MV-4-11 (cell line): ENCODE results near the gene CTXN2.

Experiments
- DNase-seq: peaks from one replicate; lab custom pipeline; 2025; lab: John Stamatoyannopoulos, UW

Gene CTXN2

DNA sequence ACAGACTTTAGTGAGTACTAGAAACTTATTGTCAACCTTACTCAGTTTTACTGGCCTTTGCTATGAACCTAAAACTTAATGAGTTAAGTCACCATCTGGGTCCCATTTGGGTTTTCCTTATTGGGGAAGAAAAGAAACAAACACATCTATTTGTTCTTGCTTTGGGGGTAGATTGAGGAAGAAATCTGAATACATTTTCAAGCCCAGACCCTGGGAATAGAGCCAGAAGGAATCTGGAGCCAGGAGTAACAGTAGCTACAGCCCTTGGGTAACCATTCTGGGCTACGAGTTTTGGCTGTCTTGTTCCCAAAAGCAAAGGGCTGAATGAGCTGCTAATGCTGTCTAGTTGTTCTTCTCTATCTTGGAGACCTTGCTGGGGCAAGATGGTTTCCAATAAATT is 31.2 kb downstream of the CTXN2 start:
- no peak for DNase-seq

GRCh38 chr15:48225771-48226170 is 34.3 kb downstream of the CTXN2 start:
- DNase-seq: no peak

GRCh38 chr15:48230498-48230897 is 39.0 kb downstream of the CTXN2 start:
- DNase-seq: peak; percentile 51

DNA sequence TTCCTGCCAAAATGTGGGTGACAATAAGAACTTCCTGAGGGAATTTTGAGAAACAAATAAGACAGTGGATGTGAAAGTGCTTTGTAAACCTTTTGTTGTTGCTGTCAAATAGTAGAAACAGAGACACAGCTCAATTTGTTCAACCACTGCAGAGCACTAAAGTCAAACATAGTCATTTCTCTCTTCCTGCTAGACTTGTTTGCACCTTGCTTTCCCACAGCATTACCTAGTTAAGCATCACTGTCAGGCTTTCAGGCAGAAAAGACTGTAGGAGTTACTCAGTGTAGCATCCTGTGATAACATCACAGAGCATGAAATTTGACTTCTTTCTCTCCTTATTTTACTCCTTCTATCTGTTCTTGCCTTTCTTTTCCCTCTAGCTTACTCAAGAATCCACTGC is 41.8 kb downstream of the CTXN2 start:
- DNase-seq: no peak

- no peak for DNase-seq
Observed at GRCh38 chr15:48239334-48239733, 47.9 kb downstream of the CTXN2 start.

GRCh38 chr15:48242015-48242414 is 50.5 kb downstream of the CTXN2 start:
- no peak for DNase-seq

- no peak for DNase-seq
Observed at GRCh38 chr15:48242535-48242934, 51.1 kb downstream of the CTXN2 start.

- DNase-seq: peak; percentile 84
Observed at GRCh38 chr15:48244921-48245320, 53.5 kb downstream of the CTXN2 start.

DNA sequence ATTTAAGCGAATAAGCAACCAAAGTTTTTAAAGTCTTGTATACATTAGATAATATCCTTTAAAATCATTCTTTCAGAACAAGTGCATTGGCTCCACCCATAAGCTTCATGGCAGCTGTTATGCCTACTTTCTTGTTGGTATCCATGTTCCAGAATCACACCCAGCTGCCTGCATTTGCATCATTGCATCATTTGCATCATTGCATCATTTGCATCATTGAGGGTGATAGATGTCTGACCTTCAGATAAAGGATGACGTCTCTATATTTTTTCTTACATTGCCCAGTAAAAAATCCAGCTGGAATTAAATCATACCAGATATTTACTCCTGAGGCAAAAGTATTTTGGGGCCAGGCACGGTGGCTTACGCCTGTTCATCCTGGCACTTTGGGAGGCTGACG is 56.9 kb downstream of the CTXN2 start:
- DNase-seq: no peak

GRCh38 chr15:48250640-48251076 is 59.2 kb downstream of the CTXN2 start:
- DNase-seq: peak; percentile 72

GRCh38 chr15:48253172-48253571 is 61.7 kb downstream of the CTXN2 start:
- DNase-seq: no peak
